PFSK-1 (cell line): ENCODE measurements around the gene NCAPD3.

Experiments used
- POLR2AphosphoS5 ChIP-seq: IDR thresholded peaks from 2 replicates; pipeline ENCODE4 v1.6.1; 2012; ENCODE audit warnings: low read depth, mild to moderate bottlenecking, control low read depth, low read length, moderate library complexity
- REST ChIP-seq, 2 experiments: IDR thresholded peaks; 2 replicates each; pipeline versions ENCODE4 v1.6.1 to v1.8.0; 2011 to 2012; ENCODE audit warnings: low read depth in 2 of 2, low read length in 2 of 2, control low read depth in 1 of 2, inconsistent platforms in 1 of 2, mild to moderate bottlenecking in 1 of 2, moderate library complexity in 1 of 2; ENCODE audit not compliant: insufficient read depth in 1 of 2
- TAF1 ChIP-seq: IDR thresholded peaks from 2 replicates; pipeline ENCODE4 v1.6.1; 2012; ENCODE audit warnings: low read length, control low read depth, borderline replicate concordance; ENCODE audit not compliant: insufficient read depth

DNA sequence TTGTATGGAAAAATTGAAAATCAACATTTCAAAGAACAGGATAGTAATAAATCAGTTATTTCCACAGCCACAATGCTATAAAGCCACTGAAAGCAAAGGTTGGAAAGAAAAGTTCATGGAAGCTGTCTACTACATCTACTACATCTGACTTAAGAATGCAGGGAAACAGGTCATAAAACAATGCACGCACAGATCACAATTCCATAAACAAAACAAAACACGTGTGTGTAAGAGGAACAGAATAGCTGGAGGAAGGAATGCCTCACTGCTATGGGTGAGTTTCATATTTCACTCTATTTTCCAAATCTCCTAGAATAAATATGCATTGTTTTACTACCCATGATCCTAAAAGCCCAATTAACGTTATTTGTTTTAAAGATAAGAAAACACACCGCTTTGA is 66.3 kb downstream of the NCAPD3 start:
- TF ChIP-seq REST (IDR thresholded peaks at IDR 0.05; ENCODE audit: insufficient read depth in 1 of 2, low read depth in 2 of 2, low read length in 2 of 2) (no peak), TAF1 (no peak), POLR2AphosphoS5 (no peak)
